Endodermal cell (in vitro differentiated cells): ENCODE results near the gene LVRN. TPM values are rescaled to one million over a fixed set of nuclear protein-coding genes. Genes with fewer than 3 reads are reported as not detected.
A peak's percentile ranks its signal among the peaks of the same experiment; 100 is the strongest.

Experiments
- DNase-seq: peaks from one replicate; pipeline ENCODE4 v3.0.0-alpha.2; 2017
- H3K27ac ChIP-seq: 2 replicates; pipeline ENCODE4 v1.5.1; 2013; ENCODE audit warnings: mild to moderate bottlenecking, low read depth, low read length, moderate library complexity
- H3K27me3 ChIP-seq: 2 replicates; pipeline ENCODE4 v1.6.1; 2013; ENCODE audit warnings: mild to moderate bottlenecking, low read length, moderate library complexity; ENCODE audit not compliant: insufficient read depth, control insufficient read depth, poor library complexity, severe bottlenecking
- H3K36me3 ChIP-seq: 2 replicates; pipeline ENCODE4 v1.7.0; 2013; ENCODE audit warnings: mild to moderate bottlenecking, low read length, moderate library complexity; ENCODE audit not compliant: control insufficient read depth, insufficient read depth
- H3K4me1 ChIP-seq: one replicate; pipeline ENCODE4 v1.7.0; 2013; ENCODE audit warnings: low read length; ENCODE audit not compliant: control insufficient read depth, insufficient read depth
- H3K4me3 ChIP-seq: 2 replicates; pipeline ENCODE4 v1.5.1; 2013; ENCODE audit warnings: mild to moderate bottlenecking, low read length, moderate library complexity
- H3K9ac ChIP-seq: 2 replicates; pipeline ENCODE4 v1.6.1; 2013; ENCODE audit warnings: mild to moderate bottlenecking, low read length, moderate library complexity; ENCODE audit not compliant: poor library complexity, severe bottlenecking; ENCODE audit errors: extremely low read depth
- H3K9me3 ChIP-seq: 2 replicates; pipeline ENCODE4 v1.6.1; 2013; ENCODE audit warnings: mild to moderate bottlenecking, low read length, moderate library complexity; ENCODE audit not compliant: control insufficient read depth
- H3K27ac Mint-ChIP-seq: 2 replicates; pipeline ENCODE4 v1.8.0; 2020; ENCODE audit warnings: mixed read lengths
- H3K27me3 Mint-ChIP-seq: 2 replicates; pipeline ENCODE4 v1.8.0; 2021; ENCODE audit warnings: mild to moderate bottlenecking, mixed read lengths; ENCODE audit not compliant: insufficient read depth
- H3K36me3 Mint-ChIP-seq: 2 replicates; pipeline ENCODE4 v1.8.0; 2020; ENCODE audit warnings: low read depth, mixed read lengths
- H3K4me1 Mint-ChIP-seq: 2 replicates; pipeline ENCODE4 v1.8.0; 2020; ENCODE audit warnings: mixed read lengths
- H3K4me3 Mint-ChIP-seq: 2 replicates; pipeline ENCODE4 v1.8.0; 2020; ENCODE audit warnings: mild to moderate bottlenecking, moderate library complexity, mixed read lengths
- H3K9me3 Mint-ChIP-seq: 2 replicates; pipeline ENCODE4 v1.8.0; 2020; ENCODE audit warnings: mild to moderate bottlenecking, mixed read lengths
- CTCF ChIP-seq: fragments of 200-600 bp; sonication (generic); conservative IDR thresholded peaks from 2 replicates; pipeline ENCODE4 v1.5.0; 2021; ENCODE audit warnings: antibody characterized with exemption, mild to moderate bottlenecking
- WGBS, 2 experiments: methylation state at CpG; one replicate each; pipeline versions ENCODE4 v1.1.5 to v1.1.7; 2013; ENCODE audit warnings: missing lambda C conversion rate in 2 of 2, mixed read lengths in 1 of 2; ENCODE audit not compliant: insufficient coverage in 1 of 2, insufficient read length in 1 of 2; 5-methylcytosine and 5-hydroxymethylcytosine counted together
- total RNA-seq, 2 donors: library from RNA; stranded (reverse); fragmentation: NEBNext Ultra II Directional in 1 of 2; extraction: Animal tissue kit (Norgen Biotek cat#: 25700) in 1 of 2; gene quantifications; 2 replicates in 1 of 2; 3 replicates in 1 of 2; pipeline ENCODE4 v1.2.1, GENCODE V29; 2021

The LVRN gene
- total RNA-seq, 2 donors from 2014 or later, result 0.26 to 0.38 TPM

- H3K4me1 ChIP-seq, result no peaks in the 10 kb centered on the region
- Mint-ChIP-seq H3K4me1 (no peaks in the 10 kb centered on the region), H3K9me3 (no peaks in the 10 kb centered on the region), H3K4me3 (no peak overlapping the region), H3K36me3 (no peaks in the 10 kb centered on the region), H3K27ac (no peak overlapping the region), H3K27me3 (no peaks in the 10 kb centered on the region)
- no peaks in the 10 kb centered on the region for H3K9me3 ChIP-seq
- DNase-seq, result no peak
- no peak overlapping the region for H3K9ac ChIP-seq
- H3K27ac ChIP-seq, result no peak overlapping the region
- WGBS, 2 experiments, result 89 to 100% methylated on average over 1 to 3 of the region's 3 CpGs
- H3K27me3 ChIP-seq, result no peaks in the 10 kb centered on the region
- TF ChIP-seq CTCF, result no peak
- no peak overlapping the region for H3K4me3 ChIP-seq
- H3K36me3 ChIP-seq, result no peaks in the 10 kb centered on the region
These were observed 101.7 kb downstream of the LVRN start for GRCh38 chr5:116063950-116064349.

- H3K27ac ChIP-seq, result no peak overlapping the region
- Mint-ChIP-seq H3K36me3 (no peaks in the 10 kb centered on the region), H3K4me1 (peaks cover 4% of the 10 kb centered on the region), H3K27ac (no peak overlapping the region), H3K27me3 (no peaks in the 10 kb centered on the region), H3K9me3 (no peaks in the 10 kb centered on the region), H3K4me3 (no peak overlapping the region)
- H3K9me3 ChIP-seq, result no peaks in the 10 kb centered on the region
- TF ChIP-seq CTCF, result peak; percentile 94
- no peak for DNase-seq
- no peak overlapping the region for H3K9ac ChIP-seq
- H3K4me1 ChIP-seq, result no peaks in the 10 kb centered on the region
- 22 to 46% methylated on average over 3 to 4 of the region's 4 CpGs for WGBS, 2 experiments
- no peak overlapping the region for H3K4me3 ChIP-seq
- H3K27me3 ChIP-seq, result no peaks in the 10 kb centered on the region
- H3K36me3 ChIP-seq, result no peaks in the 10 kb centered on the region
These were observed 105.9 kb downstream of the LVRN start for GRCh38 chr5:116068028-116068632.

- no peaks in the 10 kb centered on the region for H3K9me3 Mint-ChIP-seq
- H3K4me3 Mint-ChIP-seq, result no peak overlapping the region
- H3K27me3 Mint-ChIP-seq, result no peaks in the 10 kb centered on the region
- H3K36me3 ChIP-seq, result no peaks in the 10 kb centered on the region
- no peak overlapping the region for H3K27ac ChIP-seq
- H3K9me3 ChIP-seq, result no peaks in the 10 kb centered on the region
- H3K36me3 Mint-ChIP-seq, result no peaks in the 10 kb centered on the region
- no peak overlapping the region for H3K9ac ChIP-seq
- no peaks in the 10 kb centered on the region for H3K27me3 ChIP-seq
- WGBS, 2 experiments, result 94% methylated on average over 1 of the region's 1 CpG; no CpG with 5 or more reads in 1 of the 2 experiments
- no peak overlapping the region for H3K4me3 ChIP-seq
- no peak overlapping the region for H3K27ac Mint-ChIP-seq
- DNase-seq, result no peak
- H3K4me1 Mint-ChIP-seq, result peaks cover 4% of the 10 kb centered on the region
- no peak for TF ChIP-seq CTCF
- H3K4me1 ChIP-seq, result no peaks in the 10 kb centered on the region
These were observed 108.9 kb downstream of the LVRN start for GRCh38 chr5:116071211-116071610.
